ENCODE data around the gene ASIC2. TPM values are rescaled to one million over a fixed set of nuclear protein-coding genes. Genes with fewer than 3 reads are reported as not detected.

ASIC2 gene
- total and polyA plus RNA-seq, 2 donors (not counting 3 experiments of a cell fraction or from before 2014, with no cell fraction given): not detected

DNA sequence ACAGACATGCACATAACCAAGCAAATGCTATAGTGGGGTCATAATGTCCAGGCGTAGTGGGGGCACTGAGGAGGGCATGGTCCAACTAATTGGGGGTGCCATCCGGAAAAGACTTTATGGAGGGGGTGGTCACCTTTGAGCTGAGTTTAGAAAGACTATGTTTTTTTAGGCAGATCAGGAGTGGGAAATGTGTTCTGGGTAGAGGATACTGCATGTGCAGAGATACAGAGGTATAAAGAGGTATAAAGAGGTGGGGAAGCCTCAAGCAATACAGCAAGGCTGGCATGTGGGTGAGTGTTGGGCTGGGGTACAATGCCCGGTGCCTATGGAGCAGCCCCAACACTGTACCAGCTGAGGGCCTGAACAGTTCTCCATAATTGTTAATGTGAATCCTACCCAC is 248.3 kb downstream of the ASIC2 start:
- no peak for FAIRE-seq
- no peak overlapping the region for H3K9ac ChIP-seq (replicated peaks; ENCODE audit: extremely low read depth, insufficient read depth, low read length)
- intact Hi-C loops (cut with micrococcal nuclease) (no loop called here), dilution Hi-C loops (cut with MboI; ENCODE audit: extremely low pct_ligation_motif_present, low sequenced_read_pairs) (no loop called here)
- POLR2A ChIA-PET: no interaction called here
- H3K27me3 ChIP-seq (ENCODE audit: control insufficient read depth in 2 of 2, insufficient read depth in 2 of 2, low read length in 2 of 2): no peaks in the 10 kb centered on the region
- H3K27ac ChIP-seq (ENCODE audit: insufficient read depth, low read depth, low read length): no peak overlapping the region
- no TSS peak for BruUV-seq (replicated peaks)
- H3K9me1 ChIP-seq (replicated peaks; ENCODE audit: control insufficient read depth, extremely low read depth, insufficient read depth, low read length): no peaks in the 10 kb centered on the region
- no peak for TF ChIP-seq JUN (IDR thresholded peaks at IDR 0.05; ENCODE audit: borderline replicate concordance, insufficient read depth, insufficient read length, low read depth)
- TF ChIP-seq EZH2 (IDR thresholded peaks at IDR 0.05; ENCODE audit: borderline replicate concordance, low read depth, low read length, severe bottlenecking): no peak
- TF ChIP-seq POLR2AphosphoS5 (IDR thresholded peaks at IDR 0.05; ENCODE audit: insufficient read depth, low read depth, low read length): no peak
- TF ChIP-seq MYC (IDR thresholded peaks at IDR 0.05; ENCODE audit: low read depth, low read length): no peak
- no peak for TF ChIP-seq POLR2A (IDR thresholded peaks at IDR 0.05; ENCODE audit: low read depth, low read length)
- TF ChIP-seq, protein P1, sequence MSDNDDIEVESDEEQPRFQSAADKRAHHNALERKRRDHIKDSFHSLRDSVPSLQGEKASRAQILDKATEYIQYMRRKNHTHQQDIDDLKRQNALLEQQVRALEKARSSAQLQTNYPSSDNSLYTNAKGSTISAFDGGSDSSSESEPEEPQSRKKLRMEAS (IDR thresholded peaks at IDR 0.05; ENCODE audit: insufficient read depth, insufficient read length): no peak
- no peak for TF ChIP-seq GATA2 (IDR thresholded peaks at IDR 0.05; ENCODE audit: insufficient read depth, insufficient read length, low read depth, low read length)
- TF ChIP-seq, protein P2, sequence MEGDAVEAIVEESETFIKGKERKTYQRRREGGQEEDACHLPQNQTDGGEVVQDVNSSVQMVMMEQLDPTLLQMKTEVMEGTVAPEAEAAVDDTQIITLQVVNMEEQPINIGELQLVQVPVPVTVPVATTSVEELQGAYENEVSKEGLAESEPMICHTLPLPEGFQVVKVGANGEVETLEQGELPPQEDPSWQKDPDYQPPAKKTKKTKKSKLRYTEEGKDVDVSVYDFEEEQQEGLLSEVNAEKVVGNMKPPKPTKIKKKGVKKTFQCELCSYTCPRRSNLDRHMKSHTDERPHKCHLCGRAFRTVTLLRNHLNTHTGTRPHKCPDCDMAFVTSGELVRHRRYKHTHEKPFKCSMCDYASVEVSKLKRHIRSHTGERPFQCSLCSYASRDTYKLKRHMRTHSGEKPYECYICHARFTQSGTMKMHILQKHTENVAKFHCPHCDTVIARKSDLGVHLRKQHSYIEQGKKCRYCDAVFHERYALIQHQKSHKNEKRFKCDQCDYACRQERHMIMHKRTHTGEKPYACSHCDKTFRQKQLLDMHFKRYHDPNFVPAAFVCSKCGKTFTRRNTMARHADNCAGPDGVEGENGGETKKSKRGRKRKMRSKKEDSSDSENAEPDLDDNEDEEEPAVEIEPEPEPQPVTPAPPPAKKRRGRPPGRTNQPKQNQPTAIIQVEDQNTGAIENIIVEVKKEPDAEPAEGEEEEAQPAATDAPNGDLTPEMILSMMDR (IDR thresholded peaks at IDR 0.05; ENCODE audit: extremely low read depth in 1 of 2, insufficient read depth in 1 of 2, low read depth in 1 of 2, low read length in 2 of 2): no peak
- TF ChIP-seq FOS (IDR thresholded peaks at IDR 0.05; ENCODE audit: borderline replicate concordance, insufficient read depth, low read length): no peak
- no peaks in the 10 kb centered on the region for H3K4me1 ChIP-seq (ENCODE audit: control insufficient read depth, extremely low read depth, insufficient read depth, low read length)
- H3K9me3 ChIP-seq (replicated peaks; ENCODE audit: control insufficient read depth, insufficient read depth, low read length): no peaks in the 10 kb centered on the region
- no peaks in the 10 kb centered on the region for H3K79me2 ChIP-seq (ENCODE audit: control insufficient read depth, insufficient read depth, low read length)
- H2AFZ ChIP-seq (ENCODE audit: low read depth, low read length): no peak overlapping the region
- no peak overlapping the region for H3K4me3 ChIP-seq (replicated peaks in 1 of 3; ENCODE audit: insufficient read depth in 1 of 3, low read depth in 1 of 3, low read length in 3 of 3)
- no peaks in the 10 kb centered on the region for H4K20me1 ChIP-seq (replicated peaks; ENCODE audit: control insufficient read depth, extremely low read depth, insufficient read depth, low read length)
- CTCF ChIA-PET: no interaction called here
- no peak overlapping the region for H3K4me2 ChIP-seq (ENCODE audit: insufficient read depth, low read length)
- no peaks in the 10 kb centered on the region for H3K36me3 ChIP-seq (ENCODE audit: control insufficient read depth in 2 of 2, extremely low read depth in 1 of 2, insufficient read depth in 2 of 2, low read length in 2 of 2)
- no peak for DNase-seq (ENCODE audit: low read depth, low spot score)

Measured in endothelial cell of umbilical vein (primary cell).